ENCODE measurements around the gene BARHL1. TPM values are rescaled to one million over a fixed set of nuclear protein-coding genes. Genes with fewer than 3 reads are reported as not detected.

Gene BARHL1
- polyA plus RNA-seq, 1 donor: 0.01 TPM

DNA sequence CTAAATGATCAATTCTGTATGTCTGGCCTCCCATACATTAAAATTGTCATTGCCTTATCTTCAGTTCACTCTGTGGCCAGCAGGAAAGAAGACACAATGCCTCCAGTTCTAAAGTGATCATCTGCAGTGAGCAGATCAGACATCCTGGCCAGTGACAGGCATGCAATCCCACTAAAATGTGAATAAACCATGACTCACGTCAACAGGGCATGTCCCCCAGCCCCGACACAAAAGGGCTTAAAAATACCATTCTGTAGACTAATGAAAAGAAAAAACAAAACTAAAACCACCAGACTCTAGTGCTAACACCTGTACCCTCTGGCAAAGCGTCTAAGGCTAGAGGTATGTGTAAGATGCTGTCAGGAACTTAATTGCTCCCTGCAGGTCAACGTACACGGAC is 48.9 kb downstream of the BARHL1 start:
- Histone ChIP-seq H3K9me3 (ENCODE audit: control insufficient read depth, low read depth, low read length) (no peaks in the 10 kb centered on the region), H3K27me3 (ENCODE audit: control insufficient read depth, insufficient read depth, low read length) (no peaks in the 10 kb centered on the region), H3K4me1 (ENCODE audit: control insufficient read depth, insufficient read depth, low read length) (no peaks in the 10 kb centered on the region), H3K27ac (ENCODE audit: low read length) (no peak overlapping the region), H3K4me3 (ENCODE audit: low read length) (no peak overlapping the region), H3K36me3 (ENCODE audit: control insufficient read depth, insufficient read depth, low read length) (peaks cover 45% of the 10 kb centered on the region)
- WGBS (ENCODE audit: insufficient coverage, low lambda C conversion rate): 100% methylated on average over 1 of the region's 5 CpGs
- no peak for DNase-seq

DNA sequence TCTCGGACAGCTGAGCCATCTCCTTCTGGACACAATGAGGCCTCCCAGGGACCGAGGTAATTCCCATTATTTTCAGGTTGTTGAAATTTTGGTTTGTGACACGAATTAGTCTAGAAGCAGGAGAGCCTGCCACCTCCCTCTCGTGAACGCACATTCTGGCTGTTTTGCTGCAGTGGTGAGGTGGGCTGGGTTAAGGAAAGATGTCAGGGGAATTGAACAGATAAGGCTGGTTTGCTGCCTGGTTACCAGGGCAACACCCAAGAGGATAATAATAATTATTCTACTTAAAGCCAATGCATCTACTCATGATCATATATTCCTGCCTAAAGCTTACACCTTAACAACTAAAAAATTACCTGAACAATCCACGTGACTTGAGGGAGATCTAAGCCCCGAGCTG is 49.3 kb downstream of the BARHL1 start:
- peaks cover 43% of the 10 kb centered on the region for H3K36me3 ChIP-seq (ENCODE audit: control insufficient read depth, insufficient read depth, low read length)

DNA sequence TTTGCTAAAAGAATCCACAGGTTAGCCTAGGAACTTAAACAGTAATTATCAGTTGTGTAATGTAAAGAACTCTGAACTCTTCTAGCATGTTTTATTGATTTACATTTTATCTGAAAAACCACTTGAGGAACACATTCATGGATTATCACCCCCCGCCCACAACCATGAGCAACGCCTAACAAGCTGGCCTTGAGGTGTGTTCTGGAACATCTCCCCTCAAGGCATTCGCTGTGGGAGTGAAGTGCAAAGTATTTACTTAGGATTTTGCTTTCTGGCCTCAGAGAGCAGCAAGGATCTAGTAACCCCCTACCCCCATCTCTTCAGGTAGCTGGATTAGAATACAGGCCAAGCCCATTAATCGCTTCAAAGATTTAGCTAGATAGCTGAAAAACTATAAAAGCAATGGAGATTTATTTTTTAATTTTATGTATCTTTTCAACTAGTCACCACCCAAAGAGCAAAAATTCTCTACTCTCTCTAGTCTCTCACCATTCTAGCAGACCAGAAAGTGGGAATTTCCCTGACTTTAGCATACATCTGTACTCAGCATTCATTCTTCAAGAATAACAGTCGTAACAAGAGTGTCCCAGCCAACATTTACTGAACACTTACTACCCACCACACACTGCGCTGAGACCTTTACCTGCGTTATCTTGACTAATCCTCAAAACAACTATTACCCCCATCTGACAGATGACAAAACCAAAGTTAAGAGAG is 50.2 kb downstream of the BARHL1 start:
- Histone ChIP-seq H3K4me1 (ENCODE audit: control insufficient read depth, insufficient read depth, low read length) (no peaks in the 10 kb centered on the region), H3K36me3 (ENCODE audit: control insufficient read depth, insufficient read depth, low read length) (peaks cover 50% of the 10 kb centered on the region), H3K27me3 (ENCODE audit: control insufficient read depth, insufficient read depth, low read length) (no peaks in the 10 kb centered on the region), H3K27ac (ENCODE audit: low read length) (no peak overlapping the region), H3K4me3 (ENCODE audit: low read length) (no peak overlapping the region), H3K9me3 (ENCODE audit: control insufficient read depth, low read depth, low read length) (no peaks in the 10 kb centered on the region)
- peak in 1 of 2 donors; percentile 43 for DNase-seq
- WGBS (ENCODE audit: insufficient coverage, low lambda C conversion rate): 50% methylated on average over 2 of the region's 7 CpGs

More for the DNA sequence above, 49.3 kb downstream of the BARHL1 start:
- H3K27me3 ChIP-seq (ENCODE audit: control insufficient read depth, insufficient read depth, low read length): no peaks in the 10 kb centered on the region
- H3K9me3 ChIP-seq (ENCODE audit: control insufficient read depth, low read depth, low read length): no peaks in the 10 kb centered on the region
- H3K27ac ChIP-seq (ENCODE audit: low read length): no peak overlapping the region
- no peak for DNase-seq
- no peak overlapping the region for H3K4me3 ChIP-seq (ENCODE audit: low read length)
- no peaks in the 10 kb centered on the region for H3K4me1 ChIP-seq (ENCODE audit: control insufficient read depth, insufficient read depth, low read length)
- no CpG with 5 or more reads among the region's 7 CpGs for WGBS (ENCODE audit: insufficient coverage, low lambda C conversion rate)

DNA sequence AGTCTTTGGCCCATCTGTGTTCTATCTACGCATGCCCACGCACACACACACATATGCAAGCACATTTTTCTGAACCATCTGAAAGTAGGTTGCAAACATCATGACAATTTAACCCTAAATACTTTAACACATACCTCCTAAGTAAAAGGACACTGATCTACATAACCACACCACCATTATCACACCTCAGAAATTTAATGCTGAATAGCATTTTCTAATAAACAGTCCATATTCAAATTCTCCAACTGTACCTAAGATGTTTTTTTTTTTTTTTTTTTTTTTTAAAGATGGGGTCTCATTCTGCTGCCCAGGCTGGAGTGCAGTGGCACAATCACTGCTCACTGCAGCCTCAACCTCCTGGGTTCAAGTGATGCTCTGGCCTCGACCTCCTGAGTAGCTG is 51.9 kb downstream of the BARHL1 start:
- no peaks in the 10 kb centered on the region for H3K4me1 ChIP-seq (ENCODE audit: control insufficient read depth, insufficient read depth, low read length)
- H3K9me3 ChIP-seq (ENCODE audit: control insufficient read depth, low read depth, low read length): no peaks in the 10 kb centered on the region
- H3K27me3 ChIP-seq (ENCODE audit: control insufficient read depth, insufficient read depth, low read length): no peaks in the 10 kb centered on the region
- DNase-seq: no peak
- no peak overlapping the region for H3K27ac ChIP-seq (ENCODE audit: low read length)
- H3K36me3 ChIP-seq (ENCODE audit: control insufficient read depth, insufficient read depth, low read length): peaks cover 51% of the 10 kb centered on the region
- WGBS (ENCODE audit: insufficient coverage, low lambda C conversion rate): no CpG with 5 or more reads among the region's 3 CpGs
- H3K4me3 ChIP-seq (ENCODE audit: low read length): no peak overlapping the region

DNA sequence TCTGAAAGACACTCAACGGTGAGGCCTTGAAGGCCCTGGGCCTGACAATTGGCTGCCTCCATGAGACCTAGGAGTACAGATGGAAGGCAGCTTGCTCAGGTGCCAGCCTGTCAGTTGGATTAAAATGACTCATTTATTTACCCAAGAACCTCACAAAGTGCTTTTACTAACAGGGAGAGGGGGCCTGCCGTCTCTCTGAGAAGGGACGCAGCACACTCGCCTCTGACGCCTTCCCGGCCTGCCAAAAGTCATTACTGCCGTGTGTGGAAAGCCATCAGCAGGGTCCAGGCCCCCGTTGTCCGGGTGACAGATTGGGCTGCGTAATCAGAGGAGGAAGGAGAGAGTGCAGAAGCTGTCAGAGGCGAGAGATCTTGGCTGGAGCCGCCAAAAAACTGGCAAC is 54.9 kb downstream of the BARHL1 start:
- no peaks in the 10 kb centered on the region for H3K9me3 ChIP-seq (ENCODE audit: control insufficient read depth, low read depth, low read length)
- peak in 1 of 2 donors; percentile 7 for DNase-seq
- no peak overlapping the region for H3K4me3 ChIP-seq (ENCODE audit: low read length)
- no CpG with 5 or more reads among the region's 12 CpGs for WGBS (ENCODE audit: insufficient coverage, low lambda C conversion rate)
- no peak overlapping the region for H3K27ac ChIP-seq (ENCODE audit: low read length)
- peaks cover 52% of the 10 kb centered on the region for H3K36me3 ChIP-seq (ENCODE audit: control insufficient read depth, insufficient read depth, low read length)
- H3K4me1 ChIP-seq (ENCODE audit: control insufficient read depth, insufficient read depth, low read length): no peaks in the 10 kb centered on the region
- no peaks in the 10 kb centered on the region for H3K27me3 ChIP-seq (ENCODE audit: control insufficient read depth, insufficient read depth, low read length)

DNA sequence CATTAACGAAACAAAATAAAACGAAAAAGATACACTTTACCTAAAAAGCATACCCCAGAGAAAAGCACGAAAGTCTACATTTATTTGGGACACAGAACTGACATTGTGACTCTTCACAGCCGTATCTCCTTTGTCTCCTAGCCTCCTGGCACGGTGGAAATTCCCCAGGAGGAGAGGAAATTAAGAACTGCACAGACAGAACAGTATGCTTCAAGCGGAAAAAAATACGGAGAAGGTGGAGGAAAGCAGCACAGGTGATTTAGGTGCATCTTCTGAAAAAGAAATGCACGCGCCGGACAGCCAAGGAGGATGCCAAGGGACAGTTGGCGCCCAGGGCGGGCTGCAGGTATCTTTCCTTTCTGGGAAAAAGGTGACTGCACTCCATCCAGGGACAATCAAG is 55.4 kb downstream of the BARHL1 start:
- Histone ChIP-seq H3K9me3 (ENCODE audit: control insufficient read depth, low read depth, low read length) (no peaks in the 10 kb centered on the region), H3K27me3 (ENCODE audit: control insufficient read depth, insufficient read depth, low read length) (no peaks in the 10 kb centered on the region), H3K36me3 (ENCODE audit: control insufficient read depth, insufficient read depth, low read length) (peaks cover 52% of the 10 kb centered on the region), H3K4me3 (ENCODE audit: low read length) (no peak overlapping the region), H3K27ac (ENCODE audit: low read length) (no peak overlapping the region), H3K4me1 (ENCODE audit: control insufficient read depth, insufficient read depth, low read length) (no peaks in the 10 kb centered on the region)
- DNase-seq: no peak
- WGBS (ENCODE audit: insufficient coverage, low lambda C conversion rate): 87% methylated on average over 3 of the region's 12 CpGs

DNA sequence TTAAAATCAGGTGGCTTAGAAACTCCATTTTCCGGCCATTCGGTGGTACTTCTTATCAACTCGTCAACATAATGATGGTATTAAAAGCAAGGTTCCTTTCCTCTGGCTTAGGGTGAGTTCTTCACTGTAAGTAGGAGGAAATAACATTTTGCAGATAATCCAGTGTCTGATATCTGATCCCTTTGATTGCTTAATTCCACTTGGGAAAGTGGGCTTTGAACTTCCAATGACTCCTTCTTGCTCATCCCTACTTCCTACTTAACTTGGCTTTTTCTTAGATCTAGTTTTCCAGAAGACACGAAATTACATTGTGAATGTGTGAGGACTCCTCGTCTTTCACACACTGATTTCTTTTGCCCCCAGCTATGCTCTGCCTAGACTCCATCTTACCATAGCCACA is 55.8 kb downstream of the BARHL1 start:
- Histone ChIP-seq H3K27me3 (ENCODE audit: control insufficient read depth, insufficient read depth, low read length) (no peaks in the 10 kb centered on the region), H3K9me3 (ENCODE audit: control insufficient read depth, low read depth, low read length) (no peaks in the 10 kb centered on the region), H3K4me3 (ENCODE audit: low read length) (no peak overlapping the region), H3K27ac (ENCODE audit: low read length) (no peak overlapping the region), H3K4me1 (ENCODE audit: control insufficient read depth, insufficient read depth, low read length) (no peaks in the 10 kb centered on the region), H3K36me3 (ENCODE audit: control insufficient read depth, insufficient read depth, low read length) (peaks cover 57% of the 10 kb centered on the region)
- no peak for DNase-seq
- WGBS (ENCODE audit: insufficient coverage, low lambda C conversion rate): 100% methylated on average over 2 of the region's 5 CpGs

DNA sequence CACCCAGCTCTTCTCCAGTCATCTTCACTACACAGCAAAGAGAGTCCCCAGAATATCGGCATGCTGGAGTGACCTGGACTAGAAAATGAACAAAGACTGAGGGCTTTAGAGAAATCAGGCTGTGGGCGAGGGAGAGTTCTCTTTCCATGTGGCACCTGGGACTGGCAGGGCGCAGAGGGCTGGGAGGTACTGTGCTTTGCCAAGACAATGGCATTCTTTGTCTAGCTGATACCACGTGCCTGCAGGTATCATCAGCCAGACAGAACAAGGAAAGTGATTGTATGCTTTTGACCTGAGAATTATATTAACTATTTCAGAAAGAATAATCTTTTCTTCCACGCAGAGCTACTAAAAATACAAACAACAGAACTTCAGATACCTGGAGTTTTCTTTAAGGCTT is 56.9 kb downstream of the BARHL1 start:
- Histone ChIP-seq H3K4me3 (ENCODE audit: low read length) (no peak overlapping the region), H3K9me3 (ENCODE audit: control insufficient read depth, low read depth, low read length) (no peaks in the 10 kb centered on the region), H3K27me3 (ENCODE audit: control insufficient read depth, insufficient read depth, low read length) (no peaks in the 10 kb centered on the region), H3K27ac (ENCODE audit: low read length) (no peak overlapping the region), H3K36me3 (ENCODE audit: control insufficient read depth, insufficient read depth, low read length) (peaks cover 63% of the 10 kb centered on the region), H3K4me1 (ENCODE audit: control insufficient read depth, insufficient read depth, low read length) (no peaks in the 10 kb centered on the region)
- WGBS (ENCODE audit: insufficient coverage, low lambda C conversion rate): 86% methylated on average over 1 of the region's 5 CpGs
- DNase-seq: peak in 1 of 2 donors; percentile 23

Other genes starting within 250 kb of the BARHL1 start
- 38.5 TPM for gene SETX, start 227.6 kb upstream of the BARHL1 start, polyA plus RNA-seq
- 12.5 TPM for gene TTF1, start 175.8 kb upstream of the BARHL1 start, polyA plus RNA-seq
- gene CFAP77, start 172.4 kb upstream of the BARHL1 start, polyA plus RNA-seq: 0.13 TPM
- 12.3 TPM for gene DDX31, start 87.4 kb downstream of the BARHL1 start, polyA plus RNA-seq
- gene GTF3C4, start 87.9 kb downstream of the BARHL1 start, polyA plus RNA-seq: 13.7 TPM

All from large intestine (tissue), 3 donors.